Measurements from ENCODE around the gene SLC22A23.

Gene SLC22A23

GRCh38 chr6:3356824-3357420 lies 99.9 kb downstream of the SLC22A23 start:
- DNase-seq (ENCODE audit: insufficient read length, low spot score): no peak
- no peak for FAIRE-seq
- no peak for TF ChIP-seq CTCF (IDR thresholded peaks at IDR 0.05; ENCODE audit: insufficient read depth, missing control alignments)

- no peak for TF ChIP-seq CTCF (IDR thresholded peaks at IDR 0.05; ENCODE audit: insufficient read depth, missing control alignments)
- FAIRE-seq (no peak), DNase-seq (ENCODE audit: insufficient read length, low spot score) (no peak)
These were observed 100.6 kb downstream of the SLC22A23 start for GRCh38 chr6:3356056-3356823.

- FAIRE-seq: no peak
- DNase-seq (ENCODE audit: insufficient read length, low spot score): no peak
- no peak for TF ChIP-seq CTCF (IDR thresholded peaks at IDR 0.05; ENCODE audit: insufficient read depth, missing control alignments)
These were observed 101.3 kb downstream of the SLC22A23 start for GRCh38 chr6:3355358-3356055.

GRCh38 chr6:3355011-3355357 lies 101.9 kb downstream of the SLC22A23 start:
- FAIRE-seq (no peak), DNase-seq (ENCODE audit: insufficient read length, low spot score) (no peak)
- no peak for TF ChIP-seq CTCF (IDR thresholded peaks at IDR 0.05; ENCODE audit: insufficient read depth, missing control alignments)

GRCh38 chr6:3353939-3354338 lies 102.9 kb downstream of the SLC22A23 start:
- no peak for FAIRE-seq
- no peak for DNase-seq (ENCODE audit: insufficient read length, low spot score)

GRCh38 chr6:3353213-3353903 lies 103.5 kb downstream of the SLC22A23 start:
- no peak for FAIRE-seq
- no peak for TF ChIP-seq CTCF (IDR thresholded peaks at IDR 0.05; ENCODE audit: insufficient read depth, missing control alignments)
- DNase-seq (ENCODE audit: insufficient read length, low spot score): no peak

More at GRCh38 chr6:3353939-3354338, 102.9 kb downstream of the SLC22A23 start:
- no peak for TF ChIP-seq CTCF (IDR thresholded peaks at IDR 0.05; ENCODE audit: insufficient read depth, missing control alignments)

Measured in D721Med (cell line).